IMR-90 (cell line): ENCODE measurements around the gene MXRA8. TPM values are rescaled to one million over a fixed set of nuclear protein-coding genes. Genes with fewer than 3 reads are reported as not detected.

Source experiments
- ATAC-seq: fragments of 200-7000 bp; cut with Tn5 transposase; 2 replicates; pipeline ENCODE4 v1.9.1; 2020; ENCODE audit warnings: low read depth, mild to moderate bottlenecking, moderate library complexity
- BruUV-seq: library from RNA; stranded (reverse); fragments of 400-500 nt; replicated peaks from 2 replicates; lab custom pipeline; 2021; lab: Mats Ljungman, UMichigan
- CTCF ChIA-PET: fragments of 300-600 bp; formaldehyde crosslinking; extraction: SDS; loops from one replicate; lab custom pipeline; 2021; ENCODE audit warnings: antibody characterized with exemption; lab: Yijun Ruan, JAX
- POLR2A ChIA-PET: fragments of 300-600 bp; sonication (Branson Sonifier 250); formaldehyde crosslinking; loops from one replicate; lab custom pipeline; 2022; ENCODE audit warnings: antibody characterized with exemption; ENCODE audit not compliant: unreplicated experiment; lab: Charles Lee
- DNase-seq: peaks from one replicate; pipeline ENCODE4 v3.0.0; 2013
- H2AFZ ChIP-seq: replicated peaks from 2 replicates; pipeline ENCODE3; 2013; ENCODE audit warnings: low read length, mild to moderate bottlenecking; ENCODE audit not compliant: poor library complexity
- H2AK5ac ChIP-seq: 2 replicates; pipeline ENCODE4 v1.6.1; 2013; ENCODE audit warnings: low read depth, low read length, inconsistent platforms
- H2AK9ac ChIP-seq: replicated peaks from 2 replicates; pipeline ENCODE3; 2013; ENCODE audit warnings: mild to moderate bottlenecking, low read depth, low read length, moderate library complexity; ENCODE audit not compliant: poor library complexity
- H2BK120ac ChIP-seq: 2 replicates; pipeline ENCODE4 v1.6.1; 2013; ENCODE audit warnings: low read depth, low read length, inconsistent platforms
- H2BK15ac ChIP-seq: 3 replicates; pipeline ENCODE4 v1.6.1; 2013; ENCODE audit warnings: low read depth, low read length, inconsistent platforms
- H2BK20ac ChIP-seq: 2 replicates; pipeline ENCODE4 v1.6.1; 2013; ENCODE audit warnings: low read depth, mild to moderate bottlenecking, inconsistent platforms, low read length, moderate library complexity
- H2BK5ac ChIP-seq: 2 replicates; pipeline ENCODE4 v1.6.1; 2013; ENCODE audit warnings: mild to moderate bottlenecking, low read depth, low read length, inconsistent platforms; ENCODE audit not compliant: poor library complexity, severe bottlenecking
- H3K14ac ChIP-seq: replicated peaks from 2 replicates; pipeline ENCODE4 v1.6.1; 2013; ENCODE audit warnings: low read depth, low read length, inconsistent platforms
- H3K18ac ChIP-seq: 2 replicates; pipeline ENCODE4 v1.6.1; 2013; ENCODE audit warnings: low read depth, low read length, control low read depth
- H3K23ac ChIP-seq: 2 replicates; pipeline ENCODE4 v1.6.1; 2013; ENCODE audit warnings: low read depth, low read length, inconsistent platforms
- H3K27ac ChIP-seq: 2 replicates; pipeline ENCODE4 v1.5.1; 2013; ENCODE audit warnings: mild to moderate bottlenecking, control low read depth, low read length; ENCODE audit not compliant: insufficient read depth
- H3K27me3 ChIP-seq: 2 replicates; pipeline ENCODE4 v1.6.1; 2013; ENCODE audit warnings: low read length; ENCODE audit not compliant: control insufficient read depth, insufficient read depth
- H3K36me3 ChIP-seq: 2 replicates; pipeline ENCODE4 v1.6.1; 2013; ENCODE audit warnings: low read length, mixed read lengths; ENCODE audit not compliant: control insufficient read depth, insufficient read depth
- H3K4ac ChIP-seq: 2 replicates; pipeline ENCODE4 v1.6.1; 2013; ENCODE audit warnings: low read depth, low read length, inconsistent platforms
- H3K4me1 ChIP-seq: 2 replicates; pipeline ENCODE4 v1.6.1; 2013; ENCODE audit warnings: low read length, mixed read lengths; ENCODE audit not compliant: control insufficient read depth, insufficient read depth
- H3K4me2 ChIP-seq: 2 replicates; pipeline ENCODE4 v1.6.1; 2013; ENCODE audit warnings: low read depth, mild to moderate bottlenecking, control low read depth, low read length, moderate library complexity
- H3K4me3 ChIP-seq: 2 replicates; pipeline ENCODE4 v1.5.1; 2013; ENCODE audit warnings: low read depth, mild to moderate bottlenecking, control low read depth, low read length, moderate library complexity; ENCODE audit not compliant: insufficient read depth
- H3K56ac ChIP-seq: 2 replicates; pipeline ENCODE4 v1.6.1; 2013; ENCODE audit warnings: low read length, inconsistent platforms; ENCODE audit not compliant: insufficient read depth; ENCODE audit errors: extremely low read depth
- H3K79me1 ChIP-seq, 2 experiments: 2 replicates each; pipeline ENCODE4 v1.6.1; 2013; ENCODE audit warnings: low read length in 2 of 2, inconsistent platforms in 1 of 2, low read depth in 1 of 2
- H3K9ac ChIP-seq: 2 replicates; pipeline ENCODE4 v1.6.1; 2013; ENCODE audit warnings: low read depth, low read length, control low read depth
- H3K9me1 ChIP-seq: 2 replicates; pipeline ENCODE4 v1.6.1; 2013; ENCODE audit warnings: low read length, inconsistent platforms; ENCODE audit not compliant: insufficient read depth
- H3K9me3 ChIP-seq: 2 replicates; pipeline ENCODE4 v1.6.1; 2013; ENCODE audit warnings: low read length; ENCODE audit not compliant: control insufficient read depth, insufficient read depth
- H4K20me1 ChIP-seq: 2 replicates; pipeline ENCODE4 v1.6.1; 2013; ENCODE audit warnings: low read length, inconsistent platforms; ENCODE audit not compliant: insufficient read depth
- H4K5ac ChIP-seq: 2 replicates; pipeline ENCODE4 v1.6.1; 2013; ENCODE audit warnings: mild to moderate bottlenecking, low read depth, low read length, control low read depth
- H4K8ac ChIP-seq, 2 experiments: 2 replicates each; pipeline ENCODE4 v1.6.1; 2013; ENCODE audit warnings: low read depth in 2 of 2, low read length in 2 of 2, control low read depth in 1 of 2, inconsistent platforms in 1 of 2
- H4K91ac ChIP-seq: 2 replicates; pipeline ENCODE4 v1.6.1; 2013; ENCODE audit warnings: low read depth, low read length, inconsistent platforms; ENCODE audit not compliant: insufficient read depth
- BHLHE40 ChIP-seq: fragments of 150-350 bp; IDR thresholded peaks from 2 replicates; pipeline ENCODE4 v1.6.1; 2016; ENCODE audit warnings: mild to moderate bottlenecking, low read depth, low read length
- FOS ChIP-seq: fragments of 150-350 bp; IDR thresholded peaks from 2 replicates; pipeline ENCODE4 v1.6.1; 2016; ENCODE audit warnings: low read depth, low read length
- NFE2L2 ChIP-seq: fragments of 150-350 bp; IDR thresholded peaks from 2 replicates; pipeline ENCODE4 v1.6.1; 2016; ENCODE audit warnings: low read depth, mild to moderate bottlenecking, low read length
- POLR2A ChIP-seq: IDR thresholded peaks from 2 replicates; pipeline ENCODE4 v1.6.1; 2012; ENCODE audit warnings: mild to moderate bottlenecking, low read depth, low read length
- RAD21 ChIP-seq: IDR thresholded peaks from 2 replicates; pipeline ENCODE4 v1.6.1; 2012; ENCODE audit warnings: low read length, improper control_type of control experiment
- RCOR1 ChIP-seq: IDR thresholded peaks from 2 replicates; pipeline ENCODE4 v1.6.1; 2012; ENCODE audit warnings: mild to moderate bottlenecking, low read length, improper control_type of control experiment; ENCODE audit not compliant: insufficient replicate concordance
- WGBS, 2 experiments: methylation state at CpG; one replicate each; pipeline versions ENCODE4 v1.1.5 to v1.1.7; 2013; ENCODE audit warnings: missing lambda C conversion rate in 2 of 2; ENCODE audit not compliant: insufficient read length in 1 of 2; ENCODE audit errors: extremely low coverage in 2 of 2; 5-methylcytosine and 5-hydroxymethylcytosine counted together
- dilution Hi-C: fragments of 300-500 bp; cut with HindIII; formaldehyde crosslinking; loops from one replicate; pipeline ENCODE4 v1.14.3; 2018; ENCODE audit warnings: low sequenced_read_pairs; ENCODE audit not compliant: unreplicated experiment
- in situ Hi-C: fragments of 300-500 bp; cut with MboI; formaldehyde crosslinking; loops from 3 replicates; pipeline ENCODE4 v1.14.3; 2019; ENCODE audit warnings: low sequenced_read_pairs, inconsistent platforms, mixed read lengths
- intact Hi-C: fragments of 100-400 bp; cut with micrococcal nuclease; formaldehyde crosslinking; loops from 2 replicates; pipeline ENCODE4 v1.10.0; 2022
- polyA plus RNA-seq, 3 experiments: library from polyadenylated mRNA; depleted of rRNA; stranded (reverse); fragments of >200 nt; gene quantifications; 2 replicates each; pipeline ENCODE4 v1.2.3, GENCODE V29; 2012; ENCODE audit warnings: low replicate concordance in 1 of 3
- total RNA-seq: library from RNA; depleted of rRNA; stranded (reverse); fragments of >200 nt; gene quantifications from 2 replicates; pipeline ENCODE4 v1.2.3, GENCODE V29; 2012
- TF ChIP-seq, protein P1 (sequence below): fragments of 150-350 bp; IDR thresholded peaks from 2 replicates; pipeline ENCODE4 v1.6.1; 2017; ENCODE audit warnings: mild to moderate bottlenecking, antibody characterized with exemption, low read length, low read depth
- TF ChIP-seq, protein P2 (sequence below): conservative IDR thresholded peaks from 2 replicates; pipeline ENCODE4 v1.5.1; 2012; ENCODE audit warnings: mild to moderate bottlenecking, low read depth, low read length, improper control_type of control experiment

MXRA8 gene
- total and polyA plus RNA-seq, 2 of the 4 experiments (the other 2 are of a cell fraction), result 92.5 to 469 TPM

DNA sequence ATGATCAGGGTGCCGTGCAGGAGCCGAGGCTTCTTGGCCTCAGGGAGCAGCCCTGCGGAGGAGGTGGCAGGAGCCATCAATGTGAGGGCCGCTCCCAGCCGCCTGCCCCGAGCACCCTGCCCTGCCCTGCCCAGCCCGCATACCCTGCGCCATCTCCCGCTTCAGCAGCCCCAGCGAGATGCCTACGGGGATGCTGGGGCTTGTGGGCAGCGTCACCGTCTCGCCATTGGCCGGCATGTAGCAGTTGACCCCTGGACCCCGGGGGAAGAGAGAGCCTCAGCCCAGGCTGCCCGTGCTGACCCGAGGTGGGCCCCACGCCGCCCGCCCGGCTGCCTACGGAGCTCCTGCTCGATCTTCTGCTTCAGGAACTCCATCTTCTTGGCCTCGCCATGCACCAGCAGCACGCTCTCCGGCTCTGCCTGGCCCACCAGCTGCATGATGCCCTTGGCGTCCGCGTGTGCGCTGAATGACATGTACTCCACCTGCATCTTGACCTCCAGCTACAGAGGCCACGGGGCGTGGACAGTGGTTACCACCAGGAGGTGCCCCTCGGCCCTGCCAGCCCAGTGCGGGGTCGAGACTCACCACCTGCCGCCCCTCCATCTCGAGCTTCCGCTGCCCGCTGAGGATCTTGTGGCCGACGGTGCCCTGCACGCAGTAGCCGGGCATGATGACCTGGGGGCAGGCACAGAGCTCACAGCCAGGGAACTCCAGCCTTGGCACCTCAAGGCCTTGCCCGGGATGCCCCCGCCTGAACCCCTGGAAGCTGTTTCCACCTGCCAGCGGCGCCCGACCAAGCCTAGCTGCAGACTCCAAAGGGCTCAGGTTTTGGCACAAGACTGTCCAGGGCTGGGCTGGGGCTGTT is 45.7 kb downstream of the MXRA8 start:
- no peak overlapping the region for H3K4me2 ChIP-seq
- no peak overlapping the region for H2AFZ ChIP-seq
- in situ Hi-C loops (no loop called here), dilution Hi-C loops (no loop called here), intact Hi-C loops (no loop called here)
- CTCF ChIA-PET, result no interaction called here
- H4K91ac ChIP-seq, result no peak overlapping the region
- no peak overlapping the region for H2BK5ac ChIP-seq
- H3K9me3 ChIP-seq, result no peaks in the 10 kb centered on the region
- H4K20me1 ChIP-seq, result peaks cover 39% of the 10 kb centered on the region
- H3K18ac ChIP-seq, result no peak overlapping the region
- POLR2A ChIA-PET, result no interaction called here
- H3K36me3 ChIP-seq, result peaks cover 62% of the 10 kb centered on the region
- no peaks in the 10 kb centered on the region for H3K27me3 ChIP-seq
- H3K56ac ChIP-seq, result no peak overlapping the region
- peaks cover 8% of the 10 kb centered on the region for H3K4me1 ChIP-seq
- H2BK120ac ChIP-seq, result no peak overlapping the region
- no peak overlapping the region for H3K4me3 ChIP-seq
- no peak overlapping the region for H4K5ac ChIP-seq
- H2AK9ac ChIP-seq, result no peak overlapping the region
- H2BK15ac ChIP-seq, result no peak overlapping the region
- no peak overlapping the region for H3K23ac ChIP-seq
- no peaks in the 10 kb centered on the region for H3K9me1 ChIP-seq
- H3K14ac ChIP-seq, result no peak overlapping the region
- no peak overlapping the region for H4K8ac ChIP-seq
- DNase-seq (no peak), ATAC-seq (no peak)
- 93% methylated on average over 40 of the region's 49 CpGs; no CpG with 5 or more reads in 1 of the 2 experiments for WGBS, 2 experiments
- H2AK5ac ChIP-seq, result no peak overlapping the region
- no peak overlapping the region for H3K4ac ChIP-seq
- no TSS peak for BruUV-seq
- peaks cover 16 to 51% of the 10 kb centered on the region in 2 experiments for H3K79me1 ChIP-seq
- no peak overlapping the region for H3K27ac ChIP-seq
- H3K9ac ChIP-seq, result no peak overlapping the region
- TF ChIP-seq, protein P1, sequence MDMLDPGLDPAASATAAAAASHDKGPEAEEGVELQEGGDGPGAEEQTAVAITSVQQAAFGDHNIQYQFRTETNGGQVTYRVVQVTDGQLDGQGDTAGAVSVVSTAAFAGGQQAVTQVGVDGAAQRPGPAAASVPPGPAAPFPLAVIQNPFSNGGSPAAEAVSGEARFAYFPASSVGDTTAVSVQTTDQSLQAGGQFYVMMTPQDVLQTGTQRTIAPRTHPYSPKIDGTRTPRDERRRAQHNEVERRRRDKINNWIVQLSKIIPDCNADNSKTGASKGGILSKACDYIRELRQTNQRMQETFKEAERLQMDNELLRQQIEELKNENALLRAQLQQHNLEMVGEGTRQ, result no peak
- TF ChIP-seq, protein P2, sequence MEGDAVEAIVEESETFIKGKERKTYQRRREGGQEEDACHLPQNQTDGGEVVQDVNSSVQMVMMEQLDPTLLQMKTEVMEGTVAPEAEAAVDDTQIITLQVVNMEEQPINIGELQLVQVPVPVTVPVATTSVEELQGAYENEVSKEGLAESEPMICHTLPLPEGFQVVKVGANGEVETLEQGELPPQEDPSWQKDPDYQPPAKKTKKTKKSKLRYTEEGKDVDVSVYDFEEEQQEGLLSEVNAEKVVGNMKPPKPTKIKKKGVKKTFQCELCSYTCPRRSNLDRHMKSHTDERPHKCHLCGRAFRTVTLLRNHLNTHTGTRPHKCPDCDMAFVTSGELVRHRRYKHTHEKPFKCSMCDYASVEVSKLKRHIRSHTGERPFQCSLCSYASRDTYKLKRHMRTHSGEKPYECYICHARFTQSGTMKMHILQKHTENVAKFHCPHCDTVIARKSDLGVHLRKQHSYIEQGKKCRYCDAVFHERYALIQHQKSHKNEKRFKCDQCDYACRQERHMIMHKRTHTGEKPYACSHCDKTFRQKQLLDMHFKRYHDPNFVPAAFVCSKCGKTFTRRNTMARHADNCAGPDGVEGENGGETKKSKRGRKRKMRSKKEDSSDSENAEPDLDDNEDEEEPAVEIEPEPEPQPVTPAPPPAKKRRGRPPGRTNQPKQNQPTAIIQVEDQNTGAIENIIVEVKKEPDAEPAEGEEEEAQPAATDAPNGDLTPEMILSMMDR, result no peak
- TF ChIP-seq FOS (no peak), RAD21 (no peak), RCOR1 (no peak), NFE2L2 (no peak), BHLHE40 (no peak), POLR2A (no peak)
- H2BK20ac ChIP-seq, result no peak overlapping the region
